Measurements from ENCODE around the gene SYT1.

DNA sequence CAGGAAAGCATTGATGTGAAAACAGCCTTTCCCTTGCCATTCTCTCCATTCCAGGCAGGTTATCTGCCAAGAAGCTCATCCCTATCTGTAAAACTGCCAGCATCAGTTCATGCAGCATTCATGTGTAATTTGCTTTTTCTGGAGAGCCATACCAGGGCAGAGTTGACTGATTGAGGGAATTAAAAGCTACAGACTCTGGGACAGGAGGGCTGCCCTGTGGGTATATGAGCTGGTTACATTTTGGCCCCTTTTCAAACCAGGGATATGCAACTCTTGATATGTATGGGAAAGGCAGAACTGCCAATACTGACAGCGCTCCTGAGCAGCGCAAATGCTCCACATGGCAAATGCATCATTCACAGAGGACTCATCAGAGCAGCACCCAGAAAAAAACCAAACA is 53.7 kb downstream of the SYT1 start:
- no peak for TF ChIP-seq ZNF384 (IDR thresholded peaks at IDR 0.05)
- no peak for TF ChIP-seq FOXK2 (IDR thresholded peaks at IDR 0.05)
- TF ChIP-seq TARDBP (IDR thresholded peaks at IDR 0.05), result no peak
- no peak for TF ChIP-seq FOXM1 (IDR thresholded peaks at IDR 0.05; ENCODE audit: borderline replicate concordance)
- TF ChIP-seq FOXA1 (IDR thresholded peaks at IDR 0.05), result no peak
- no peak for TF ChIP-seq SP1 (IDR thresholded peaks at IDR 0.05)
- TF ChIP-seq ELF4 (IDR thresholded peaks at IDR 0.05), result no peak
- TF ChIP-seq LEF1 (IDR thresholded peaks at IDR 0.05; ENCODE audit: borderline replicate concordance), result no peak
- TF ChIP-seq BHLHE40 (IDR thresholded peaks at IDR 0.05; ENCODE audit: borderline replicate concordance), result no peak
- no peak for TF ChIP-seq NFRKB (IDR thresholded peaks at IDR 0.05)
- TF ChIP-seq ARNT (IDR thresholded peaks at IDR 0.05), result no peak
- no peak for TF ChIP-seq PKNOX1 (IDR thresholded peaks at IDR 0.05)
- no peak for TF ChIP-seq SUZ12 (IDR thresholded peaks at IDR 0.05)
- TF ChIP-seq HDGF (IDR thresholded peaks at IDR 0.05; ENCODE audit: borderline replicate concordance), result no peak
